ENCODE measurements around the gene TBC1D8.
A peak's percentile ranks its signal among the peaks of the same experiment; 100 is the strongest.

The TBC1D8 gene

GRCh38 chr2:101026923-101027469 lies 124.2 kb downstream of the TBC1D8 start:
- DNase-seq (ENCODE audit: low read depth): no peak

- DNase-seq (ENCODE audit: low read depth): no peak
These were observed 124.9 kb downstream of the TBC1D8 start for GRCh38 chr2:101026253-101026701.

GRCh38 chr2:101025561-101025960 lies 125.6 kb downstream of the TBC1D8 start:
- no peak for DNase-seq (ENCODE audit: low read depth)

GRCh38 chr2:101023327-101024107 lies 127.7 kb downstream of the TBC1D8 start:
- no peak for DNase-seq (ENCODE audit: low read depth)

- DNase-seq (ENCODE audit: low read depth): no peak
These were observed 129.0 kb downstream of the TBC1D8 start for GRCh38 chr2:101022221-101022620.

GRCh38 chr2:101018934-101019333 lies 132.2 kb downstream of the TBC1D8 start:
- no peak for DNase-seq (ENCODE audit: low read depth)

GRCh38 chr2:101017371-101017770 lies 133.8 kb downstream of the TBC1D8 start:
- DNase-seq (ENCODE audit: low read depth): no peak

- no peak for DNase-seq (ENCODE audit: low read depth)
These were observed 136.8 kb downstream of the TBC1D8 start for GRCh38 chr2:101014264-101014857.

- DNase-seq (ENCODE audit: low read depth): no peak
These were observed 138.4 kb downstream of the TBC1D8 start for GRCh38 chr2:101012706-101013181.

- DNase-seq (ENCODE audit: low read depth): no peak
These were observed 139.0 kb downstream of the TBC1D8 start for GRCh38 chr2:101012054-101012705.

- DNase-seq (ENCODE audit: low read depth): no peak
These were observed 140.0 kb downstream of the TBC1D8 start for GRCh38 chr2:101011152-101011551.

GRCh38 chr2:101007415-101008345 lies 143.5 kb downstream of the TBC1D8 start:
- no peak for DNase-seq (ENCODE audit: low read depth)

- no peak for DNase-seq (ENCODE audit: low read depth)
These were observed 145.0 kb downstream of the TBC1D8 start for GRCh38 chr2:101006065-101006715.

GRCh38 chr2:101004620-101005325 lies 146.4 kb downstream of the TBC1D8 start:
- no peak for DNase-seq (ENCODE audit: low read depth)

- no peak for DNase-seq (ENCODE audit: low read depth)
These were observed 147.9 kb downstream of the TBC1D8 start for GRCh38 chr2:101003278-101003775.

- DNase-seq (ENCODE audit: low read depth): no peak
These were observed 148.5 kb downstream of the TBC1D8 start for GRCh38 chr2:101002562-101003277.

- peak; percentile 94 for DNase-seq (ENCODE audit: low read depth)
These were observed 149.3 kb downstream of the TBC1D8 start, which contains the start of gene RPL31 for GRCh38 chr2:101001691-101002561. TSS of gene RPL31 (plus strand) at chr2:101002289. CDS start at chr2:101002702, 413 bp downstream.

GRCh38 chr2:100999995-101000394 lies 151.2 kb downstream of the TBC1D8 start:
- DNase-seq (ENCODE audit: low read depth): no peak
